Tibial nerve (tissue), 4 donors: ENCODE results near the gene PHACTR1.

Experiments
- EP300 ChIP-seq, 2 donors: sonication (generic); formaldehyde crosslinking; IDR thresholded peaks; one replicate each; pipeline ENCODE4 v1.6.1; 2017; ENCODE audit warnings: antibody characterized with exemption in 2 of 2, mild to moderate bottlenecking in 1 of 2
- TF ChIP-seq, protein P1 (sequence below), 5 experiments: fragments of 200-600 bp in 3 of 5; fragments of 450-650 bp in 2 of 5; sonication (generic) in 3 of 5; IDR thresholded peaks; one replicate each; pipeline ENCODE4 v1.5.1; 2016 to 2019; ENCODE audit warnings: antibody characterized with exemption in 5 of 5, mild to moderate bottlenecking in 3 of 5, moderate library complexity in 2 of 5

DNA sequence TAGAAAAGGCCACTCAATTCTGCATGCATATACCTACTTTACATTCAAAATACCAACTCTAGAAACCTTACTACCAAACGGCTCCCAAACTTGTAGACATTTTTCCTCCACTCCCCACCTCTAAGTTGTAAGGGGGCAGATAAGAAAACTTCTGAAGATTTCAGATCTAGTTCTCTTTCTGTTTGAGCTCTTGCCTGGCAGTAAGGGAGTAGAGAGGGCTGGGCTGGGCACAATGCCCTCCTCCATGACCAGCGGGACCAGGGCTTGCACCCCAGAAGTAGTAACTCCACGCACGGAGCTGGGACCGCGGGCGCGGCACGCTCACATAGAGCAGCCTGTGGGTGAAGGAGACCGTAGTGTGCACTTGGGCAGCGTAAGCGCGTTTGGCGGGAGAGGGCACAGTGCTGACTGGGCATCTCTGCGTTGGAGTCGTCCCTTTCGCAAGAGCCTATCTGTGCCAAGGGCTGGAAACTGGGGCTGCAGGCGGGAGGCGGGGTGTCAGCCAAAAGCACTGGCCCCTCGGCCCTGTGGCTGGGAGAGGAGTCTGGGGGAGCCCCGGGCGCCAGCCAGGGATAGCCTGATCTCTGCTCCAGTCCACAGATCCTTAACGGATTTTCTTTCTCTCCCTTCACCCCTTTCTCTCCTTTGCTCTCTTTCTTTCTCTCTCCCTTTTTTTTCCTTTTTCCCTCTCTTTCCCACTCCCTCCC lies 32.4 kb downstream of the PHACTR1 start:
- TF ChIP-seq, protein P1, sequence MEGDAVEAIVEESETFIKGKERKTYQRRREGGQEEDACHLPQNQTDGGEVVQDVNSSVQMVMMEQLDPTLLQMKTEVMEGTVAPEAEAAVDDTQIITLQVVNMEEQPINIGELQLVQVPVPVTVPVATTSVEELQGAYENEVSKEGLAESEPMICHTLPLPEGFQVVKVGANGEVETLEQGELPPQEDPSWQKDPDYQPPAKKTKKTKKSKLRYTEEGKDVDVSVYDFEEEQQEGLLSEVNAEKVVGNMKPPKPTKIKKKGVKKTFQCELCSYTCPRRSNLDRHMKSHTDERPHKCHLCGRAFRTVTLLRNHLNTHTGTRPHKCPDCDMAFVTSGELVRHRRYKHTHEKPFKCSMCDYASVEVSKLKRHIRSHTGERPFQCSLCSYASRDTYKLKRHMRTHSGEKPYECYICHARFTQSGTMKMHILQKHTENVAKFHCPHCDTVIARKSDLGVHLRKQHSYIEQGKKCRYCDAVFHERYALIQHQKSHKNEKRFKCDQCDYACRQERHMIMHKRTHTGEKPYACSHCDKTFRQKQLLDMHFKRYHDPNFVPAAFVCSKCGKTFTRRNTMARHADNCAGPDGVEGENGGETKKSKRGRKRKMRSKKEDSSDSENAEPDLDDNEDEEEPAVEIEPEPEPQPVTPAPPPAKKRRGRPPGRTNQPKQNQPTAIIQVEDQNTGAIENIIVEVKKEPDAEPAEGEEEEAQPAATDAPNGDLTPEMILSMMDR (IDR thresholded peaks at IDR 0.05), result no peak
- no peak for TF ChIP-seq EP300 (IDR thresholded peaks at IDR 0.05)
